Loucy (cell line): ENCODE results near the gene PHAF1.
"Not testable (repeated sequence)": the region's sequence is repeated elsewhere in the genome, so short reads cannot be mapped to it uniquely, and the experiment has no call there.

Experiments used
- H2AFZ ChIP-seq: fragments of 200-600 bp; sonication (generic); 2 replicates; pipeline ENCODE4 v1.6.0; 2016; ENCODE audit warnings: antibody characterized with exemption, mild to moderate bottlenecking, low read length, moderate library complexity
- H3F3A ChIP-seq: fragments of 200-600 bp; 2 replicates; pipeline ENCODE4 v1.6.0; 2016; ENCODE audit warnings: antibody characterized with exemption, low read depth, mild to moderate bottlenecking
- H3K27me3 ChIP-seq: fragments of 200-600 bp; sonication (generic); 2 replicates; pipeline ENCODE4 v1.6.1; 2014; ENCODE audit warnings: low read length, mild to moderate bottlenecking; ENCODE audit not compliant: insufficient read depth, poor library complexity, severe bottlenecking
- H3K36me3 ChIP-seq: fragments of 200-600 bp; sonication (generic); 2 replicates; pipeline ENCODE4 v1.6.1; 2016; ENCODE audit warnings: low read length; ENCODE audit not compliant: insufficient read depth
- H3K4me1 ChIP-seq: fragments of 200-600 bp; sonication (generic); 2 replicates; pipeline ENCODE4 v1.5.1; 2014; ENCODE audit warnings: low read length, mild to moderate bottlenecking; ENCODE audit not compliant: insufficient read depth, poor library complexity, severe bottlenecking
- H3K4me2 ChIP-seq: fragments of 200-600 bp; sonication (generic); 2 replicates; pipeline ENCODE4 v1.6.0; 2014; ENCODE audit warnings: antibody characterized with exemption, low read length, low read depth, mild to moderate bottlenecking; ENCODE audit not compliant: poor library complexity, severe bottlenecking
- H3K4me3 ChIP-seq: fragments of 200-600 bp; sonication (generic); 2 replicates; pipeline ENCODE4 v1.5.1; 2014; ENCODE audit warnings: low read length, mild to moderate bottlenecking, mixed read lengths; ENCODE audit not compliant: poor library complexity, severe bottlenecking
- H3K79me2 ChIP-seq: fragments of 200-600 bp; sonication (generic); 2 replicates; pipeline ENCODE4 v1.6.1; 2014; ENCODE audit warnings: low read length; ENCODE audit not compliant: insufficient read depth
- H3K9ac ChIP-seq: fragments of 200-600 bp; sonication (generic); 2 replicates; pipeline ENCODE4 v1.6.0; 2014; ENCODE audit warnings: mild to moderate bottlenecking, low read depth, low read length, moderate library complexity; ENCODE audit not compliant: poor library complexity, severe bottlenecking
- H3K9me2 ChIP-seq: fragments of 200-600 bp; sonication (generic); replicated peaks from 2 replicates; pipeline ENCODE4 v1.6.1; 2016; ENCODE audit warnings: low read depth, low read length, mixed read lengths
- H3K9me3 ChIP-seq: fragments of 200-600 bp; sonication (generic); 2 replicates; pipeline ENCODE4 v1.6.1; 2014; ENCODE audit warnings: mild to moderate bottlenecking, antibody characterized with exemption, low read length, low read depth; ENCODE audit not compliant: insufficient read depth
- H4K20me1 ChIP-seq: fragments of 200-600 bp; sonication (generic); 2 replicates; pipeline ENCODE4 v1.6.0; 2014; ENCODE audit warnings: antibody characterized with exemption, low read length, mild to moderate bottlenecking; ENCODE audit not compliant: insufficient read depth, poor library complexity, severe bottlenecking
- CTCF ChIP-seq: fragments of 200-600 bp; sonication (generic); conservative IDR thresholded peaks from 2 replicates; pipeline ENCODE4 v1.5.1; 2014; ENCODE audit warnings: mild to moderate bottlenecking, antibody characterized with exemption, low read length
- EZH2phosphoT487 ChIP-seq: fragments of 200-600 bp; IDR thresholded peaks from 2 replicates; pipeline ENCODE4 v1.6.1; 2018; ENCODE audit warnings: antibody characterized with exemption, mild to moderate bottlenecking, moderate library complexity, borderline replicate concordance

PHAF1 gene

GRCh38 chr16:67116388-67117311 is 6.9 kb downstream of the PHAF1 start:
- peaks cover 5% of the 10 kb centered on the region; the same call in 1 of the 2 replicates for H3K36me3 ChIP-seq
- TF ChIP-seq CTCF (no peak), EZH2phosphoT487 (no peak)
- no peaks in the 10 kb centered on the region for H4K20me1 ChIP-seq
- no peaks in the 10 kb centered on the region for H3F3A ChIP-seq
- H3K4me2 ChIP-seq, result no peak overlapping the region
- peaks cover 18% of the 10 kb centered on the region for H3K4me1 ChIP-seq
- H3K27me3 ChIP-seq, result no peaks in the 10 kb centered on the region
- no peak overlapping the region for H3K4me3 ChIP-seq
- H2AFZ ChIP-seq, result no peak overlapping the region
- no peaks in the 10 kb centered on the region for H3K9me3 ChIP-seq
- no peak overlapping the region for H3K9ac ChIP-seq
- H3K9me2 ChIP-seq, result no peaks in the 10 kb centered on the region
- H3K79me2 ChIP-seq, result peaks cover 39% of the 10 kb centered on the region; the same call in 1 of the 2 replicates

- no peaks in the 10 kb centered on the region for H3K9me2 ChIP-seq
- H3F3A ChIP-seq, result no peaks in the 10 kb centered on the region
- H3K79me2 ChIP-seq, result peaks cover 28% of the 10 kb centered on the region; the same call in 1 of the 2 replicates
- H3K4me1 ChIP-seq, result peaks cover 9% of the 10 kb centered on the region
- no peak overlapping the region for H2AFZ ChIP-seq
- H3K4me2 ChIP-seq, result no peak overlapping the region
- H3K27me3 ChIP-seq, result no peaks in the 10 kb centered on the region
- H4K20me1 ChIP-seq, result no peaks in the 10 kb centered on the region
- no peak overlapping the region for H3K9ac ChIP-seq
- H3K36me3 ChIP-seq, result peaks cover 15% of the 10 kb centered on the region; the same call in 1 of the 2 replicates
- TF ChIP-seq CTCF (no peak), EZH2phosphoT487 (no peak)
- H3K4me3 ChIP-seq, result no peak overlapping the region
- no peaks in the 10 kb centered on the region for H3K9me3 ChIP-seq
These were observed 8.0 kb downstream of the PHAF1 start for GRCh38 chr16:67117716-67118115.

GRCh38 chr16:67120025-67120424 is 10.3 kb downstream of the PHAF1 start:
- Histone ChIP-seq H3K36me3 (peaks cover 33% of the 10 kb centered on the region; the same call in 1 of the 2 replicates), H3K4me2 (no peak overlapping the region), H3K9ac (no peak overlapping the region), H3F3A (no peaks in the 10 kb centered on the region), H3K27me3 (no peaks in the 10 kb centered on the region), H2AFZ (no peak overlapping the region), H3K4me3 (no peak overlapping the region), H3K9me2 (no peaks in the 10 kb centered on the region), H4K20me1 (no peaks in the 10 kb centered on the region), H3K79me2 (peaks cover 12% of the 10 kb centered on the region; the same call in 1 of the 2 replicates), H3K9me3 (no peaks in the 10 kb centered on the region), H3K4me1 (no peaks in the 10 kb centered on the region)
- TF ChIP-seq CTCF, result no peak
- TF ChIP-seq EZH2phosphoT487, result no peak

GRCh38 chr16:67122799-67123198 is 13.1 kb downstream of the PHAF1 start:
- H3K9ac ChIP-seq, H3K4me2 ChIP-seq, H3K9me2 ChIP-seq, H3K9me3 ChIP-seq, H3K79me2 ChIP-seq, H3K4me1 ChIP-seq, H3K27me3 ChIP-seq, H2AFZ ChIP-seq, H4K20me1 ChIP-seq, H3F3A ChIP-seq, H3K4me3 ChIP-seq: not testable (repeated sequence)
- peaks cover 47% of the 10 kb centered on the region; the same call in 1 of the 2 replicates for H3K36me3 ChIP-seq
